ENCODE data around the gene MYDGF. TPM values are rescaled to one million over a fixed set of nuclear protein-coding genes. Genes with fewer than 3 reads are reported as not detected.

MYDGF gene
- total and polyA plus RNA-seq, 2 of the 13 experiments (the other 11 are each of a cell fraction or from before 2014, with no cell fraction given), result 116 to 198 TPM

DNA sequence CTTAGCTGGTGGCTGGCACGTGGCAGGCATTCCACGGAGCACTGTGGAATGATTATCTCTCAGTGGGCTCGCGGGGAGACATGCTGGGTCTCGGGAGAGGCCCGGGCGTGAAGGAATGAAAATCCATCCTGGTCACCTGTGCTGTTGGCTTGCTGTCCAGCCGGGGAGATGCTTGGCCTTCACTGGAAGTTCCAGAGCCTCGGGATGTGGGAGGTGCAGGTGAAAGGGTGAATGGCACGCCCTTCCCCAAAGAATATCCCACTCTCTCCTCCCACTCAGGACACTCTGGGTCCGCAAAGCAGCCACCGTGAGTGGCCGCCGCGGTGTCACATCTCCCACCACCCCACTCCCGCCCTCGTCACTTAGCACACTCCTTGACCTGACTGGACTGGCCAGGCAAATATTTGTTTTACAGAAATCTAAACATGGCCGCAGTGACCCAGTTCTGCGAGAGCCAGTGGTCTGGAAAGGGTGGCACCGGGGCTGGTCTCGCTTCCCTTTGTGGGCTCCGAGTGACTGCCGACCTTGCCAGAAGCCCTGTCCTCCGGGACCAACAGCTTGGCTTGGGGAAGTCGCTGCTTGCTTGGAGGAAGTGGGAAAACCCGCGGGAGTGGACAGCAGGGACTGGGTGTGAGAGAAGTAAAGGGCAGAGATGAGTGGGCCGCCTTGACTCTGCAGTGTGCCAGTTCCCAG, 45.5 kb upstream of the MYDGF start (continued):
- TF ChIP-seq, protein P1, sequence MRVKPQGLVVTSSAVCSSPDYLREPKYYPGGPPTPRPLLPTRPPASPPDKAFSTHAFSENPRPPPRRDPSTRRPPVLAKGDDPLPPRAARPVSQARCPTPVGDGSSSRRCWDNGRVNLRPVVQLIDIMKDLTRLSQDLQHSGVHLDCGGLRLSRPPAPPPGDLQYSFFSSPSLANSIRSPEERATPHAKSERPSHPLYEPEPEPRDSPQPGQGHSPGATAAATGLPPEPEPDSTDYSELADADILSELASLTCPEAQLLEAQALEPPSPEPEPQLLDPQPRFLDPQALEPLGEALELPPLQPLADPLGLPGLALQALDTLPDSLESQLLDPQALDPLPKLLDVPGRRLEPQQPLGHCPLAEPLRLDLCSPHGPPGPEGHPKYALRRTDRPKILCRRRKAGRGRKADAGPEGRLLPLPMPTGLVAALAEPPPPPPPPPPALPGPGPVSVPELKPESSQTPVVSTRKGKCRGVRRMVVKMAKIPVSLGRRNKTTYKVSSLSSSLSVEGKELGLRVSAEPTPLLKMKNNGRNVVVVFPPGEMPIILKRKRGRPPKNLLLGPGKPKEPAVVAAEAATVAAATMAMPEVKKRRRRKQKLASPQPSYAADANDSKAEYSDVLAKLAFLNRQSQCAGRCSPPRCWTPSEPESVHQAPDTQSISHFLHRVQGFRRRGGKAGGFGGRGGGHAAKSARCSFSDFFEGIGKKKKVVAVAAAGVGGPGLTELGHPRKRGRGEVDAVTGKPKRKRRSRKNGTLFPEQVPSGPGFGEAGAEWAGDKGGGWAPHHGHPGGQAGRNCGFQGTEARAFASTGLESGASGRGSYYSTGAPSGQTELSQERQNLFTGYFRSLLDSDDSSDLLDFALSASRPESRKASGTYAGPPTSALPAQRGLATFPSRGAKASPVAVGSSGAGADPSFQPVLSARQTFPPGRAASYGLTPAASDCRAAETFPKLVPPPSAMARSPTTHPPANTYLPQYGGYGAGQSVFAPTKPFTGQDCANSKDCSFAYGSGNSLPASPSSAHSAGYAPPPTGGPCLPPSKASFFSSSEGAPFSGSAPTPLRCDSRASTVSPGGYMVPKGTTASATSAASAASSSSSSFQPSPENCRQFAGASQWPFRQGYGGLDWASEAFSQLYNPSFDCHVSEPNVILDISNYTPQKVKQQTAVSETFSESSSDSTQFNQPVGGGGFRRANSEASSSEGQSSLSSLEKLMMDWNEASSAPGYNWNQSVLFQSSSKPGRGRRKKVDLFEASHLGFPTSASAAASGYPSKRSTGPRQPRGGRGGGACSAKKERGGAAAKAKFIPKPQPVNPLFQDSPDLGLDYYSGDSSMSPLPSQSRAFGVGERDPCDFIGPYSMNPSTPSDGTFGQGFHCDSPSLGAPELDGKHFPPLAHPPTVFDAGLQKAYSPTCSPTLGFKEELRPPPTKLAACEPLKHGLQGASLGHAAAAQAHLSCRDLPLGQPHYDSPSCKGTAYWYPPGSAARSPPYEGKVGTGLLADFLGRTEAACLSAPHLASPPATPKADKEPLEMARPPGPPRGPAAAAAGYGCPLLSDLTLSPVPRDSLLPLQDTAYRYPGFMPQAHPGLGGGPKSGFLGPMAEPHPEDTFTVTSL (CRISPR knock-in tag; IDR thresholded peaks at IDR 0.05; ENCODE audit: borderline replicate concordance), result peak; percentile 67; the same call in 1 of the 2 replicates
- TF ChIP-seq HOMEZ (CRISPR knock-in tag; IDR thresholded peaks at IDR 0.05; ENCODE audit: low read depth), result no peak
- TF ChIP-seq, protein P2, sequence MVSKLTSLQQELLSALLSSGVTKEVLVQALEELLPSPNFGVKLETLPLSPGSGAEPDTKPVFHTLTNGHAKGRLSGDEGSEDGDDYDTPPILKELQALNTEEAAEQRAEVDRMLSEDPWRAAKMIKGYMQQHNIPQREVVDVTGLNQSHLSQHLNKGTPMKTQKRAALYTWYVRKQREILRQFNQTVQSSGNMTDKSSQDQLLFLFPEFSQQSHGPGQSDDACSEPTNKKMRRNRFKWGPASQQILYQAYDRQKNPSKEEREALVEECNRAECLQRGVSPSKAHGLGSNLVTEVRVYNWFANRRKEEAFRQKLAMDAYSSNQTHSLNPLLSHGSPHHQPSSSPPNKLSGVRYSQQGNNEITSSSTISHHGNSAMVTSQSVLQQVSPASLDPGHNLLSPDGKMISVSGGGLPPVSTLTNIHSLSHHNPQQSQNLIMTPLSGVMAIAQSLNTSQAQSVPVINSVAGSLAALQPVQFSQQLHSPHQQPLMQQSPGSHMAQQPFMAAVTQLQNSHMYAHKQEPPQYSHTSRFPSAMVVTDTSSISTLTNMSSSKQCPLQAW (CRISPR knock-in tag; IDR thresholded peaks at IDR 0.05), result peak; percentile 62; the same call in 1 of the 2 replicates
- TF ChIP-seq SMAD9 (CRISPR knock-in tag; IDR thresholded peaks at IDR 0.05), result no peak
- TF ChIP-seq, protein P3, sequence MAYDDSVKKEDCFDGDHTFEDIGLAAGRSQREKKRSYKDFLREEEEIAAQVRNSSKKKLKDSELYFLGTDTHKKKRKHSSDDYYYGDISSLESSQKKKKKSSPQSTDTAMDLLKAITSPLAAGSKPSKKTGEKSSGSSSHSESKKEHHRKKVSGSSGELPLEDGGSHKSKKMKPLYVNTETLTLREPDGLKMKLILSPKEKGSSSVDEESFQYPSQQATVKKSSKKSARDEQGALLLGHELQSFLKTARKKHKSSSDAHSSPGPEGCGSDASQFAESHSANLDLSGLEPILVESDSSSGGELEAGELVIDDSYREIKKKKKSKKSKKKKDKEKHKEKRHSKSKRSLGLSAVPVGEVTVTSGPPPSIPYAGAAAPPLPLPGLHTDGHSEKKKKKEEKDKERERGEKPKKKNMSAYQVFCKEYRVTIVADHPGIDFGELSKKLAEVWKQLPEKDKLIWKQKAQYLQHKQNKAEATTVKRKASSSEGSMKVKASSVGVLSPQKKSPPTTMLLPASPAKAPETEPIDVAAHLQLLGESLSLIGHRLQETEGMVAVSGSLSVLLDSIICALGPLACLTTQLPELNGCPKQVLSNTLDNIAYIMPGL (CRISPR knock-in tag; IDR thresholded peaks at IDR 0.05; ENCODE audit: borderline replicate concordance in 1 of 2, low read depth in 1 of 2), result 0 out of 4 replicates have a peak, but pooled peaks have one; percentile 11 to 29
- 0 out of 2 replicates have a peak, but pooled peaks have one; percentile 53 for TF ChIP-seq ARNTL (CRISPR knock-in tag; IDR thresholded peaks at IDR 0.05)
- no peak for TF ChIP-seq ZNF207 (IDR thresholded peaks at IDR 0.05; ENCODE audit: borderline replicate concordance)
- TF ChIP-seq ZFP41 (CRISPR knock-in tag; IDR thresholded peaks at IDR 0.05; ENCODE audit: borderline replicate concordance), result no peak
- TF ChIP-seq, protein P4, sequence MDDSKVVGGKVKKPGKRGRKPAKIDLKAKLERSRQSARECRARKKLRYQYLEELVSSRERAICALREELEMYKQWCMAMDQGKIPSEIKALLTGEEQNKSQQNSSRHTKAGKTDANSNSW (CRISPR knock-in tag; IDR thresholded peaks at IDR 0.05; ENCODE audit: borderline replicate concordance), result no peak
- TF ChIP-seq, protein P5, sequence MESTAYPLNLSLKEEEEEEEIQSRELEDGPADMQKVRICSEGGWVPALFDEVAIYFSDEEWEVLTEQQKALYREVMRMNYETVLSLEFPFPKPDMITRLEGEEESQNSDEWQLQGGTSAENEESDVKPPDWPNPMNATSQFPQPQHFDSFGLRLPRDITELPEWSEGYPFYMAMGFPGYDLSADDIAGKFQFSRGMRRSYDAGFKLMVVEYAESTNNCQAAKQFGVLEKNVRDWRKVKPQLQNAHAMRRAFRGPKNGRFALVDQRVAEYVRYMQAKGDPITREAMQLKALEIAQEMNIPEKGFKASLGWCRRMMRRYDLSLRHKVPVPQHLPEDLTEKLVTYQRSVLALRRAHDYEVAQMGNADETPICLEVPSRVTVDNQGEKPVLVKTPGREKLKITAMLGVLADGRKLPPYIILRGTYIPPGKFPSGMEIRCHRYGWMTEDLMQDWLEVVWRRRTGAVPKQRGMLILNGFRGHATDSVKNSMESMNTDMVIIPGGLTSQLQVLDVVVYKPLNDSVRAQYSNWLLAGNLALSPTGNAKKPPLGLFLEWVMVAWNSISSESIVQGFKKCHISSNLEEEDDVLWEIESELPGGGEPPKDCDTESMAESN (CRISPR knock-in tag; conservative IDR thresholded peaks at IDR 0.05), result peak; percentile 39; the same call in 1 of the 2 replicates
- no peak for TF ChIP-seq ZNF616 (CRISPR knock-in tag; IDR thresholded peaks at IDR 0.05; ENCODE audit: low read depth)
- TF ChIP-seq MIER3 (CRISPR knock-in tag; IDR thresholded peaks at IDR 0.05; ENCODE audit: borderline replicate concordance), result no peak; the same call in 1 of the 2 replicates
- TF ChIP-seq, protein P6, sequence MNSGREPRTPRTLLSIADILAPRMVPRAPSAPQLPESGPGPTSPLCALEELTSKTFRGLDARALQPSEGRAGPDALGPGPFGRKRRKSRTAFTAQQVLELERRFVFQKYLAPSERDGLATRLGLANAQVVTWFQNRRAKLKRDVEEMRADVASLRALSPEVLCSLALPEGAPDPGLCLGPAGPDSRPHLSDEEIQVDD (CRISPR knock-in tag; IDR thresholded peaks at IDR 0.05; ENCODE audit: borderline replicate concordance), result no peak

All from HepG2 (cell line).